NCI-H146 (cell line): ENCODE measurements around the gene RALGDS.

Experiments used
- DNase-seq: peaks from one replicate; lab custom pipeline; 2025; lab: John Stamatoyannopoulos, UW

Gene RALGDS

GRCh38 chr9:133151041-133151440, 30.0 kb upstream of the RALGDS start:
- DNase-seq, result no peak

GRCh38 chr9:133149130-133150015, 28.3 kb upstream of the RALGDS start:
- DNase-seq, result peak; percentile 87

DNA sequence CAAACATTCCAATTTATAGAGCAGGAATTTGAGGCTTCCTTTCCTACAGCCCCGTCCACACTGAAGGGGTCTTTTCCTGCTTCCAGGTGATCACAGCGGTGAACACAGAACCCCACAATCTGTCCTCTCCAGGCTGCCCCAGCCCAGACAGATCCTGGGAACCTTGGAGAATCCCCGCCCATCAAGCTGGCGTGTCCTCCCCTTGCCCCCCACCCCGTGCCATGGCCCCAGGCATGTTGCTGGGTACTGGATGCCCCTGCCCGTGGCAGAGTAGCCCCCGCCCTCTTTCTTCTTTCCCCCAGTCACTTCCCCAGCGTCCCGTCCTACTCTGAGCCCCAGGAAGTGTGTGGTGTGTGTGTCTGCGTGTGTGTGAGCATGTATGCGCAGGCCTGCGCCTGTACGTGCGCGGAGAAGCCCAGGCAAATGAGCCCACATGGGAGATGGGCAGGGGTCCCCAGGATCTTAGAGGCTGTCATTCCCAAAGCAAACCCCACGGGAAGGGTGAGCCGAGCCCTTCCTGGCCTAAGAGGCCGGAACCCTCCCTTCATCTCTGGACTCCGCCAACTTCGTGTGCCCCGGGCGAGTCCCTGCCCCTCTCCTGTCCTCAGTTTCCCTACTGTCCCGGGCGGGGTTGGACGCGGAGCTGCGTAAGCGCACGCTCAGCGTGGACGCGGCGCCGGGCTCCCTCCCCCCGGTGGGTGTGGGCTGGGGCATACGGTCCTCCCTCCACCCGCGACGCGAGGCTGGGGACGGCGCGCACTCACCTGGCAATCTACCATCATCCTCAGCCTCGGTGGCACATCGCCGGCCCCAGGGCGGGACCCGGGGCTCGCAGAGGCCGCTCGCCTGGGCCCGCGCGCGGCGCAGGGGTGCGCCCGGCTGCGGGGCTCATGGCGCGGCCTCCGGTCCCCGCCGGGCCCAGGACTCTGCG, 27.4 kb upstream of the RALGDS start:
- peak; percentile 44 for DNase-seq

GRCh38 chr9:133147412-133148198, 26.6 kb upstream of the RALGDS start:
- DNase-seq, result peak; percentile 71

- no peak for DNase-seq
Observed at GRCh38 chr9:133146746-133147411, 25.8 kb upstream of the RALGDS start.

GRCh38 chr9:133144904-133145851, 24.1 kb upstream of the RALGDS start:
- DNase-seq, result no peak

GRCh38 chr9:133144142-133144903, 23.3 kb upstream of the RALGDS start:
- DNase-seq, result peak; percentile 73

GRCh38 chr9:133143639-133144141, 22.6 kb upstream of the RALGDS start:
- no peak for DNase-seq

DNA sequence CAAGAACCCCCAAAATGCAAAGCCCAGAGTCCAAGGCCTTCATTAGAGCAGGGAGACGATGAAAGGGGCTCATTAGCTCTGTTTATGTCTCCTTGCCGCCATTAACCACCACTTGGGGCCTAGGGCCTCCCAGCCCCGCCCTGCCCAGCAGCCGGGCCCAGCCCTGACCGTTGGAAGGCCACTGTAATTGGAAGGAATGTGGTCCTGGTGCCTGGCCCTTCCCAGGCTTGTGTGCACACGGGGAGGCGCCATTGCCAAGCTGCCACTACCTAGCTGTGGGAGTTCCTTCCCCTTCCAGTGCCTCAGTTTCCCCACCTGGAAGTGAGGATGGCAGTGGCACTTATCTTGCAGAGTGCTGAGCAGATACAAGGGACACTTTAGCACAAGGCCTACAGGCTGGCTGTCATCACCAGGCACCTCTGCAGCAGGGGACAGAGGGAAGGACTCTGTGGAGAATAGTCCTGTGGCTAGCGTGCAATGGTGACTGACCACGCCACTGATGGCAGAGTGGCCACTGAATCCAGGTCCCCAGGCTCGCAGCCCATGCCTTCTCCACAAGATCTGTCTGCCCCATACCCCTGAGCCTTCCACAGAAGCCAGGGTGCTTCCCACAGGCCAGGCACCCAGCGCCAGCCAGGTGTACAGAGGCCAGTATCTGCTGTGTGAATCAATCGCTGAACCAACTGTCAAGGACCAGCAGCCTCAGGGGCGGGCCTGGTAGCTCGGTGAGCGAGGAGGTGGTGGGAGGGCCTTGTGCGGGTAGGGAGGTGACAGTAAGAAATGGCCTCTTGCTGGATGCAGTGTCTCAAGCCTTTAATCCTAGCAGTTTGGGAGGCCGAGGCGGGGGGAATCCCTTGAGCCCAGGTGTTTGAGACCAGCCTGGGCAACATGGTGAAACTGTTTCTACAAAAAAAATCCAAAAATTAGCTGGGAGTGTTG, 21.9 kb upstream of the RALGDS start:
- no peak for DNase-seq

GRCh38 chr9:133141833-133142595, 21.0 kb upstream of the RALGDS start:
- DNase-seq, result no peak

DNA sequence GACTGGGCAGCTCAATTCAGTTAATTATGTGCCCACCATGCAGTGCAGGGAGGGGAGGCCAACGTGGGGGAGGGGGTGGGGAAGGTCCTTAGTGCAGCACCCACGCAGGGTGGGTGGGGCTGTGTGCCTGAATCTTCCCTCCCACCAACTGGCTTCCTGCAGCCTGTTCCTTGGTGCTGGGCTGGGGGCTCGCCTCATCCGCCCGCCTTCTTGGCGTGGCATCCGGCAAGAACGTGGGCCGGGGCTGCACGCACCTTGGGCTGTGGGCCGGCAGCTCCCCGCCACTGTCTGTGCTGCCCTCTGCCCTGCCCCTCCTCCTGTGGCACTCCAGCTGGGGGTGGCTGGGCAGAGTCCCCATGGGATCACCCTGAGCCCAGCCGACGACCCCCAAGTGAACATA, 19.6 kb upstream of the RALGDS start:
- DNase-seq, result no peak

DNA sequence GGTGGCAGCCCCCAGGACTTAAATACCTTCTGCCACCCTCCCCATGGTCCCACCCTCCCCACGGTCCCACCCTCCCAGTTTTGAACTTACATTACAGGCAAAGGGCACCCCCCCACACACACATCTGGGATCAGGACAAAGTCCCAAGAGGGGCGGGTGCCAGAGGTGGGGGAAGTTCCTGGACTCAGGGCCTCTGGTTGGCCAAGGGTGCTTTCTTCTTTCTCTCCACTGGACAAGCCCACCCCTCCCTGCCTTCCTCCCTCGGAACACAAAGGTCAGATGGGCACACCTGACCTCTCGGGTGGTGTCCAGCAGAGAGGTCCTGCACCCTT, 19.1 kb upstream of the RALGDS start:
- DNase-seq, result no peak

DNA sequence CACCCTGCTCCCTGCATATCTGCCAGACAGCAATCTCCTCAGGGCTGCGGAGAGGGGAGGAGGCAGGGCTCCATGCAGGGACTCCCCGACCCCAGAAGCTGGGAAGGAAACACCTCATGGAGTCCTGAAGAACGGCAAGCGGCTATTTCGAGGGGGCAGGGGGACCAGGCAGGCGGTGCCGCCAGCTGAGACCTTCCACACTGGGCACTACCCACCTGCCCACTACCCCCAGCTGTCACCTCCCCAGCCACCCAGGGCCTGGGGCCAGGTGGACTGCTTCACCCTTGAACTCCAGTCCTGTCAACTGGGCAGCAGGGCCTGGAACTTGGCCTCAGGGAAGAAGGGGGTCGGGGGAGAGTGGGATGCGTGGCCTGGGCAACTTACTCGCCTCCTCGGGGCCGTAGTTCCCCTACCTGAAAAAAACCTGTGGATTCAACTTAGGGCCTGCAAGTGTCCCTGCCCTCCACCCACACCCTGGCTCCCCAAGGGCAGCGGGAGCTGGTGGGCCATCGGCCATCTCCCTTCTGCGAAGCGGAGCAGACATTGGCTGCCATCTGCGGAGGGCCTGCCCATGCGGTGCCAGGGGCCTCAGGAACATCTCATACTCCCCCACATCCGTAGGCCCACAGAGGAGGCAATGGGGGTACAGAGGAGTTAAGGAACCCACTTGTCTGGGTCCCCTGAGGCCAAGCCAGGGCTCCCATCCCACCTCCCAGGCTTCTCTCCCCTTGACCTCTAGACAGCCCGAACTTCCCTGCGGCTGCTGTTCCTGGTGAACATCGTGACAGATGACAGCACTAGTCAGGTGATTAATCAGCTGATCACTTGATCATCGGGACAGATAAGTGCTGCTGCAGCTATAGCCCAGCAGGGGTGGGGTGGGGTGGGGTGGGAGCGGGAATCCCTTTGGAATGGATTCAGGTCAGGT, 18.5 kb upstream of the RALGDS start:
- DNase-seq, result no peak

DNA sequence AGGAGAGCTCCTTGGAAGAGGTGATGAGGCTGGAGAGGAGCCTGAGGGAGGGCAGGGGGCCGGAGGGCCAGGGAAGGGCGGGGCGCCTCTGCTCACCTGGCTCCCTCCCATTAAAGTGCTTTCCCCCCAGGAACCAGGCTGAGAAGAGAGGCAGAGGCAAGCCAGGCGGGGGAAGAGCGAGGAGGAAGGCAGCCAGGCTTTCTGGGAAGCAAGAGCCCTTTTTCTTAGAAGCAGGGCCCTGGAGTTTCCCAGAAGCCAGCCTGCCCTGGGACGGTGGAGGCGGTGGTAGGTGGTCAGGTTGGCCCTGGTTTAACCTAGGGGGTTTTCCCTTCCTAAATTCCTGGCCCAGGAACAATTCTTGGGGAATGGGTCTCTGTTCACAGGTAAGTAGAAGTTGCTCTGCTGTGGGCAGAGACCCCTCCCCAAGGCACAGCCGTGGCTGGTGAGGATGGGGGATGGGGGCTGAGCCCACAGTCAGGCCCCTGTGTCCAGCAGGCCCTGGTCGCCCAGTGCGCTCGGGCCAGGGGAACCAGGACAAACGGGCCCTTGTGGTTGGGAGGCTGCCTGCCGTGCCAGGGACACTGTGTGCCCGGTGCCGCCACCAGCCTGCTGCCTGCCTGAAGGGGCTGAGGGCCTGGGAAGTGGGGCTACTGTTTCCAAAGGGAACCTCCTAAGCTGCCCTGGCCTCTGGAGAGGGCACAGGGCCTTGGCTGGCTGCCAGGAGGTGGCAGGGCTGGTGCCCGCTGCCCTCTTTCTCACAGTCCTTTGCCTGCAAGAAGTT, 16.6 kb upstream of the RALGDS start:
- DNase-seq, result no peak

DNA sequence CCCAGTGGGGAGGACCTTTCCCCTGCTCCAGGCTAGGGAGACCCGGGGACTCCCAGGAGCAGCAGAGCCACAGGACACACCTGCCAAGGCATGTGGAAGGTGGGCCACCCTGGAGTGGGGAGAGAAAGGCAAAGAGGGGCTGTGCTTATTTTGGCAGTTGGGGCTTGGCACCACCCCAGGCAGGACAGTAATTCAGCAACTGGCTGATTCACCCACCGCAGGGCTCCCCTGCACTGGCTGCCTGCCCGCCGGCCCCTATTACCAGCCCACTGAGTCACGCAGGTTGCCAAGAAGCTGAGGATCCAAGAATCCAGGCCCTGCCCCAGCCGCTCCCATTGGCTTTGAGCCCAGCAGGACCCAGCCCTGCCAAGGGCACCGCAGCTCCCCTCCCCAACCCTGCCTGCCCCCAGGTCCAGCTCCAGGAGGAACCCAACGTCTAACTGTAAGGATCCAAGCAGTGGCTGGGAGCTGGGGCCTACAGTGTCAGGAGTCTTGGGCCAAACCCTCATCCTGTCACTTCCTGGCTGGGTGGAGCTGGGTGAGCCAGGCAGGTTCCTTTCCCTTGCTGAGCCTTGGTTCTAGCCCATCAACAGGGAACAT, 14.2 kb upstream of the RALGDS start:
- DNase-seq, result no peak
